Hepatocyte (in vitro differentiated cells): ENCODE data around the gene ZFHX3. TPM values are rescaled to one million over a fixed set of nuclear protein-coding genes. Genes with fewer than 3 reads are reported as not detected.

Experiments
- DNase-seq: peaks from one replicate; pipeline ENCODE4 v3.0.0-alpha.2; 2016; ENCODE audit warnings: low spot score
- H2AFZ ChIP-seq: fragments of 200-600 bp; sonication (generic); 2 replicates; pipeline ENCODE4 v1.6.0; 2016; ENCODE audit warnings: antibody characterized with exemption, mild to moderate bottlenecking
- H3K27ac ChIP-seq: fragments of 200-600 bp; sonication (generic); 2 replicates; pipeline ENCODE4 v1.5.1; 2016; ENCODE audit warnings: mild to moderate bottlenecking
- H3K27me3 ChIP-seq: fragments of 200-600 bp; sonication (generic); 2 replicates; pipeline ENCODE4 v1.6.1; 2016
- H3K36me3 ChIP-seq: fragments of 200-600 bp; sonication (generic); replicated peaks from 2 replicates; pipeline ENCODE4 v1.5.1; 2016; ENCODE audit warnings: low read depth; ENCODE audit not compliant: insufficient read depth
- H3K4me1 ChIP-seq: fragments of 200-600 bp; sonication (generic); 2 replicates; pipeline ENCODE4 v1.5.1; 2016; ENCODE audit warnings: mild to moderate bottlenecking, moderate library complexity; ENCODE audit not compliant: insufficient read depth
- H3K4me2 ChIP-seq: fragments of 200-600 bp; sonication (generic); 2 replicates; pipeline ENCODE4 v1.6.0; 2016
- H3K4me3 ChIP-seq: fragments of 200-600 bp; sonication (generic); 2 replicates; pipeline ENCODE4 v1.5.1; 2016; ENCODE audit warnings: mild to moderate bottlenecking
- H3K79me2 ChIP-seq: fragments of 200-600 bp; sonication (generic); 2 replicates; pipeline ENCODE4 v1.6.0; 2017; ENCODE audit warnings: mild to moderate bottlenecking
- H3K9me2 ChIP-seq: fragments of 200-600 bp; sonication (generic); replicated peaks from 2 replicates; pipeline ENCODE4 v1.6.0; 2017; ENCODE audit warnings: mild to moderate bottlenecking; ENCODE audit not compliant: insufficient read depth
- H3K9me3 ChIP-seq: fragments of 200-600 bp; sonication (generic); 2 replicates; pipeline ENCODE4 v1.5.1; 2016; ENCODE audit warnings: low read depth, mild to moderate bottlenecking
- H4K20me1 ChIP-seq: fragments of 200-600 bp; sonication (generic); 2 replicates; pipeline ENCODE4 v1.6.0; 2016; ENCODE audit warnings: mild to moderate bottlenecking; ENCODE audit not compliant: insufficient read depth, poor library complexity, severe bottlenecking
- CTCF ChIP-seq: fragments of 200-600 bp; sonication (generic); IDR thresholded peaks from 2 replicates; pipeline ENCODE4 v1.5.1; 2016; ENCODE audit warnings: antibody characterized with exemption, mild to moderate bottlenecking; ENCODE audit not compliant: poor library complexity
- EZH2 ChIP-seq: fragments of 200-600 bp; sonication (generic); IDR thresholded peaks from 2 replicates; pipeline ENCODE4 v1.6.1; 2016; ENCODE audit warnings: antibody characterized with exemption, mild to moderate bottlenecking, borderline replicate concordance
- EZH2phosphoT487 ChIP-seq: fragments of 200-600 bp; sonication (generic); IDR thresholded peaks from one replicate; pipeline ENCODE4 v1.6.1; 2018; ENCODE audit warnings: antibody characterized with exemption, mild to moderate bottlenecking, low read depth, moderate library complexity; ENCODE audit not compliant: unreplicated experiment, severe bottlenecking
- WGBS: methylation state at CpG from one replicate; pipeline ENCODE4 v1.1.6; 2016; ENCODE audit warnings: low lambda C conversion rate; ENCODE audit errors: missing lambda C conversion rate; 5-methylcytosine and 5-hydroxymethylcytosine counted together
- polyA plus RNA-seq: library from polyadenylated mRNA; unstranded; fragments of >200 nt; fragmentation: Nextera tagmentation; extraction: Ambion mirVana; gene quantifications from 2 replicates; pipeline ENCODE4 v1.2.1, GENCODE V29; 2016
- total RNA-seq: library from RNA; depleted of rRNA; stranded (reverse); fragments of >200 nt; gene quantifications from 2 replicates; pipeline ENCODE4 v1.2.3, GENCODE V29; 2014

ZFHX3 gene
- total and polyA plus RNA-seq, 2 experiments from 2014 or later = 6.4 to 11.6 TPM

GRCh38 chr16:72950669-72951068, 97.3 kb downstream of the ZFHX3 start:
- Histone ChIP-seq H3K27ac (no peak overlapping the region), H3K79me2 (peaks cover 83% of the 10 kb centered on the region), H2AFZ (no peak overlapping the region), H3K27me3 (no peaks in the 10 kb centered on the region), H3K4me1 (peaks cover 28% of the 10 kb centered on the region), H4K20me1 (no peaks in the 10 kb centered on the region), H3K4me3 (no peak overlapping the region), H3K36me3 (no peaks in the 10 kb centered on the region), H3K4me2 (no peak overlapping the region), H3K9me2 (no peaks in the 10 kb centered on the region), H3K9me3 (no peaks in the 10 kb centered on the region)
- TF ChIP-seq CTCF = no peak
- no peak for TF ChIP-seq EZH2
- TF ChIP-seq EZH2phosphoT487 = no peak
- no peak for DNase-seq
- WGBS = over 99% methylated on average over 20 of the region's 20 CpGs

- no peak for TF ChIP-seq EZH2phosphoT487
- TF ChIP-seq CTCF = no peak
- TF ChIP-seq EZH2 = no peak
- peak overlapping the region; percentile 46 for H3K27ac ChIP-seq
- H2AFZ ChIP-seq = no peak overlapping the region
- H4K20me1 ChIP-seq = no peaks in the 10 kb centered on the region
- no peak for DNase-seq
- H3K4me3 ChIP-seq = no peak overlapping the region
- H3K4me2 ChIP-seq = peak overlapping the region; percentile 27
- H3K27me3 ChIP-seq = no peaks in the 10 kb centered on the region
- H3K9me3 ChIP-seq = no peaks in the 10 kb centered on the region
- H3K36me3 ChIP-seq = no peaks in the 10 kb centered on the region
- H3K79me2 ChIP-seq = peaks cover 81% of the 10 kb centered on the region
- H3K9me2 ChIP-seq = no peaks in the 10 kb centered on the region
- WGBS = 90% methylated on average over 17 of the region's 17 CpGs
- peaks cover 28% of the 10 kb centered on the region for H3K4me1 ChIP-seq
These were observed 99.6 kb downstream of the ZFHX3 start for GRCh38 chr16:72948238-72948829.

- Histone ChIP-seq H3K9me3 (no peaks in the 10 kb centered on the region), H3K9me2 (no peaks in the 10 kb centered on the region), H3K4me2 (peak overlapping the region; percentile 27), H3K27ac (peak overlapping the region; percentile 46), H2AFZ (no peak overlapping the region), H3K4me1 (peaks cover 24% of the 10 kb centered on the region), H3K27me3 (no peaks in the 10 kb centered on the region), H3K4me3 (no peak overlapping the region), H3K36me3 (no peaks in the 10 kb centered on the region), H4K20me1 (no peaks in the 10 kb centered on the region), H3K79me2 (peaks cover 88% of the 10 kb centered on the region)
- 63% methylated on average over 26 of the region's 26 CpGs for WGBS
- DNase-seq = peak; percentile 63
- no peak for TF ChIP-seq CTCF
- TF ChIP-seq EZH2 = no peak
- no peak for TF ChIP-seq EZH2phosphoT487
These were observed 100.3 kb downstream of the ZFHX3 start for GRCh38 chr16:72947379-72948237.
